Activated CD4-positive, alpha-beta memory T cell treated with anti-CD3 and anti-CD28 coated beads, Interleukin-2, amount 10 ng/mL, durations not matched to agents 7 days and 5 days (primary cell): Measurements from ENCODE around the gene CHM. TPM values are rescaled to one million over a fixed set of nuclear protein-coding genes. Genes with fewer than 3 reads are reported as not detected.
"Not testable (repeated sequence)": the region's sequence is repeated elsewhere in the genome, so short reads cannot be mapped to it uniquely, and the experiment has no call there.

ENCODE experiments used
- CTCF ChIA-PET: fragments of 350-600 bp; sonication (Branson Sonifier 250); formaldehyde crosslinking; loops from one replicate; lab custom pipeline; 2021; ENCODE audit warnings: antibody characterized with exemption, inconsistent platforms; lab: Charles Lee
- POLR2A ChIA-PET: fragments of 350-600 bp; sonication (Branson Sonifier 250); formaldehyde crosslinking; loops from one replicate; lab custom pipeline; 2021; ENCODE audit warnings: antibody characterized with exemption; lab: Charles Lee
- DNase-seq: peaks from one replicate; pipeline ENCODE4 v3.0.0-alpha.2; 2020
- H3K27ac Mint-ChIP-seq: one replicate; pipeline ENCODE4 v1.8.0; 2021; ENCODE audit warnings: mild to moderate bottlenecking, mixed read lengths
- H3K27me3 Mint-ChIP-seq: one replicate; pipeline ENCODE4 v1.8.0; 2021; ENCODE audit warnings: mixed read lengths
- H3K36me3 Mint-ChIP-seq: one replicate; pipeline ENCODE4 v1.8.0; 2021; ENCODE audit warnings: low read depth, mixed read lengths
- H3K4me1 Mint-ChIP-seq: one replicate; pipeline ENCODE4 v1.8.0; 2021; ENCODE audit warnings: mixed read lengths
- H3K4me3 Mint-ChIP-seq: one replicate; pipeline ENCODE4 v1.8.0; 2021; ENCODE audit warnings: mild to moderate bottlenecking, mixed read lengths
- H3K9me3 Mint-ChIP-seq: one replicate; pipeline ENCODE4 v1.8.0; 2021; ENCODE audit warnings: mixed read lengths
- total RNA-seq, 2 experiments: library from RNA; stranded (reverse); gene quantifications; one replicate each; pipeline ENCODE4 v1.2.3, GENCODE V29; 2021

CHM gene
- total RNA-seq, 2 experiments from 2014 or later = 16.1 to 16.2 TPM

DNA sequence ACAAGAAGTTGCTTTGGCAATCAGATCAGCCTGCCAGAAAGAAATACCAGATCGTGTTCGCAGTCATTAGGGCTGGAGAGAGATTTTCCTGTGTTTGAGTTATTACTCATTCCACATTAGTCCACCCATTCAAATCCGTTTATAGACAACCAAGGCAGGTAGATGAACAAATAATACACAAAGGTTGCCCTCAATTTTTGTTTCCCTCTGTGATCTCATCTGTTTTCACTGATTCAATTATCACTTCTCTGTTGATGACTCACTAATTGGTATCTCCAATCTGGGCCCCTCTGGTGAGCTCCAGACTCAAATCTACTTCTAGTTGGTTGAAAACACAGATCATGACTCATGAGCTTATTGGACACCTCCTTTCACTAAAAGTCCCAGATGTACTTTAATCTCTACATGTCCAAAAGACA, 54.5 kb downstream of the CHM start:
- H3K4me1 Mint-ChIP-seq = peaks cover 11% of the 10 kb centered on the region
- ChIA-PET POLR2A (no interaction called here), CTCF (no interaction called here)
- peaks cover 3% of the 10 kb centered on the region for H3K36me3 Mint-ChIP-seq
- H3K27me3 Mint-ChIP-seq = no peaks in the 10 kb centered on the region
- H3K4me3 Mint-ChIP-seq = no peak overlapping the region
- no peaks in the 10 kb centered on the region for H3K9me3 Mint-ChIP-seq
- H3K27ac Mint-ChIP-seq = no peak overlapping the region
- no peak for DNase-seq

DNA sequence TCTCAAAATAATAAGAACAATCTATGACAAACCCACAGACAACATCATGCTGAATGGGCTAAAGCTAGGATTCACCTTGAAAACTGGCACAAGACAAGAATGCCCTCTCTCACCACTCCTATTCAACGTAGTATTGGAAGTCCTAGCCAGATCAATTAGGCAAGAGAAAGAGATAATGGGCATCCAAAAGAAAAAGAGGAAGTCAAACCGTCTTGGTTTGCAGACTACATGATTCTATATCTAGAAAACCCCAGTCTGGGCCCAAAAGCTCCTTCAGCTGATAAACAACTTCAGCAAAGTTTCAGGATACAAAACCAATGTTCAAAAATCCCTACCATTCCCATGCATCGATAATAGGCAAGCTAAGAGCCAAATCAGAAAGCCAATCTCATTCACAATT, 59.0 kb downstream of the CHM start:
- POLR2A ChIA-PET = no interaction called here
- DNase-seq = no peak
- Mint-ChIP-seq H3K4me1 (peaks cover 8% of the 10 kb centered on the region), H3K4me3 (no peak overlapping the region), H3K9me3 (no peaks in the 10 kb centered on the region), H3K27me3 (no peaks in the 10 kb centered on the region), H3K36me3 (peaks cover 15% of the 10 kb centered on the region), H3K27ac (no peak overlapping the region)
- CTCF ChIA-PET = no interaction called here

- no peak overlapping the region for H3K27ac Mint-ChIP-seq
- POLR2A ChIA-PET = no interaction called here
- H3K27me3 Mint-ChIP-seq = no peaks in the 10 kb centered on the region
- DNase-seq = no peak
- CTCF ChIA-PET = no interaction called here
- no peak overlapping the region for H3K4me3 Mint-ChIP-seq
- no peaks in the 10 kb centered on the region for H3K9me3 Mint-ChIP-seq
- H3K4me1 Mint-ChIP-seq = peaks cover 2% of the 10 kb centered on the region
- H3K36me3 Mint-ChIP-seq = peaks cover 18% of the 10 kb centered on the region
Observed at GRCh38 chrX:85980286-85980685, 67.1 kb downstream of the CHM start.

DNA sequence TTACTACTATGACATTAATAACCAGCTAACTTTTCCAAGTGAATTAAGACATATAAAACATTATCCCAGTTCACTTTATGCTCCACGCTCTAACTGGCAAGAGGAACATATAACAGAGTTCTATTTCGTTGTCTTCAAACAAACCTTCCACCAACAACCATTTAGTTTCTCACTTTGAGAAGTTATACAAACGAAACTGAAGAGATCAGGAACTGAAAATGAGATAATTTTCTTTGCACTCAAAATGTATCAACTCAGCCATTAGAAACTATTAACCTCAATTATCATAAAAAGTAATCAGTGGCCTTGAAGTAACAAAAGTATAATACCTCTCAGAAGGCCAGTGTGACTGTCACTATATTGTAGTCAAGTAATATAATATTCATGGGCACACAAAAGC, 70.1 kb downstream of the CHM start:
- no peaks in the 10 kb centered on the region for H3K27me3 Mint-ChIP-seq
- H3K36me3 Mint-ChIP-seq = peaks cover 28% of the 10 kb centered on the region
- CTCF ChIA-PET = no interaction called here
- POLR2A ChIA-PET = no interaction called here
- DNase-seq = no peak
- H3K27ac Mint-ChIP-seq = no peak overlapping the region
- no peak overlapping the region for H3K4me3 Mint-ChIP-seq
- H3K9me3 Mint-ChIP-seq = no peaks in the 10 kb centered on the region
- peaks cover 2% of the 10 kb centered on the region for H3K4me1 Mint-ChIP-seq

DNA sequence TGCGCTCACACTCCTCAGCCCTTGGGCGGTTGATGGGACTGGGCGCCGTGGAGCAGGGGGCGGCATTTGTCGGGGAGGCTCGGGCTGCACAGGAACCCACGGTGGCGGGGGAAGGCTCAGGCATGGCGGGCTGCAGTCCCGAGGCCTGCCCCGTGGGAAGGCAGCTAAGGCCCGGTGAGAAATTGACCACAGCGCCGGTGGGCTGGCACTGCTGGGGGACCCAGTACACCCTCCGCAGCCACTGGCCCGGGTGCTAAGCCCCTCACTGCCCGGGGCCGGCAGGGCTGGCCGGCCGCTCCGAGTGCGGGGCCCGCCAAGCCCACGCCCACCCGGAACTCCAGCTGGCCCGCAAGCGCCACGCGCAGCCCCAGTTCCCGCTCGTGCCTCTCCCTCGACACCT, 75.0 kb downstream of the CHM start:
- DNase-seq, CTCF ChIA-PET, H3K27me3 Mint-ChIP-seq, H3K4me3 Mint-ChIP-seq, H3K9me3 Mint-ChIP-seq, POLR2A ChIA-PET, H3K4me1 Mint-ChIP-seq, H3K27ac Mint-ChIP-seq: not testable (repeated sequence)
- peaks cover 31% of the 10 kb centered on the region for H3K36me3 Mint-ChIP-seq

- Mint-ChIP-seq H3K36me3 (peaks cover 3% of the 10 kb centered on the region), H3K9me3 (no peaks in the 10 kb centered on the region), H3K27me3 (no peaks in the 10 kb centered on the region), H3K4me3 (no peak overlapping the region), H3K27ac (no peak overlapping the region), H3K4me1 (no peaks in the 10 kb centered on the region)
- no peak for DNase-seq
- POLR2A ChIA-PET = no interaction called here
- CTCF ChIA-PET = interaction anchor here (0.5 kb wide), 1 partner anchor 61 kb away, joined by 5 read pairs; no protein-coding TSS in a partner anchor
Observed at GRCh38 chrX:85964744-85965143, 82.6 kb downstream of the CHM start.

GRCh38 chrX:85963736-85964135, 83.6 kb downstream of the CHM start:
- CTCF ChIA-PET = no interaction called here
- Mint-ChIP-seq H3K27ac (no peak overlapping the region), H3K9me3 (no peaks in the 10 kb centered on the region), H3K4me3 (no peak overlapping the region), H3K27me3 (no peaks in the 10 kb centered on the region), H3K4me1 (no peaks in the 10 kb centered on the region), H3K36me3 (no peaks in the 10 kb centered on the region)
- DNase-seq = no peak
- POLR2A ChIA-PET = no interaction called here

- ChIA-PET CTCF (no interaction called here), POLR2A (no interaction called here)
- H3K9me3 Mint-ChIP-seq = peaks cover 2% of the 10 kb centered on the region
- H3K4me3 Mint-ChIP-seq = no peak overlapping the region
- H3K27me3 Mint-ChIP-seq = no peaks in the 10 kb centered on the region
- H3K27ac Mint-ChIP-seq = no peak overlapping the region
- no peak for DNase-seq
- peaks cover 24% of the 10 kb centered on the region for H3K36me3 Mint-ChIP-seq
- H3K4me1 Mint-ChIP-seq = no peaks in the 10 kb centered on the region
Observed at GRCh38 chrX:85955510-85955909, 91.8 kb downstream of the CHM start.

- CTCF ChIA-PET, DNase-seq, H3K27ac Mint-ChIP-seq, H3K4me1 Mint-ChIP-seq, H3K27me3 Mint-ChIP-seq, H3K9me3 Mint-ChIP-seq, H3K4me3 Mint-ChIP-seq, POLR2A ChIA-PET: not testable (repeated sequence)
- peaks cover 35% of the 10 kb centered on the region for H3K36me3 Mint-ChIP-seq
Observed at GRCh38 chrX:85944751-85945150, 102.6 kb downstream of the CHM start.

DNA sequence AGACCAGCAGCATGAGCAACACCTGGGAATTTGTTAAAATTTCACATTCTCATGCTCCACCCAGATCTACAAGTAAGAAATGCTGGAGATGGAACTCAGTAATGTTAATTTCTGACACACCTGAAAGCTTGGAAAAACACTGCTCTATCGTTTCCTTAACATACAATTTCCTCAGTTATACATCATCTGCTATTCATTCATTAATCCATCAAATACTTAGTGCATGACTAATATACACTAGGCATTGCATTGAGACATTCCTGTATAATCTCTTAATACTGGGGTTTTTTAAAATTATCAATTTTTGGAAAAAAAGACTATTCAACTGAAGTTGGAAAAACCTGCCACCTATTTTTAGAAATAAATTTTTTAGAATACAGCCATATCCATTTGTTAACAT, 106.1 kb downstream of the CHM start:
- POLR2A ChIA-PET = no interaction called here
- H3K9me3 Mint-ChIP-seq = peaks cover 6% of the 10 kb centered on the region
- CTCF ChIA-PET = no interaction called here
- H3K27me3 Mint-ChIP-seq = no peaks in the 10 kb centered on the region
- H3K27ac Mint-ChIP-seq = no peak overlapping the region
- H3K4me1 Mint-ChIP-seq = no peaks in the 10 kb centered on the region
- no peak overlapping the region for H3K4me3 Mint-ChIP-seq
- peaks cover 24% of the 10 kb centered on the region for H3K36me3 Mint-ChIP-seq
- DNase-seq = no peak

- POLR2A ChIA-PET, H3K9me3 Mint-ChIP-seq, DNase-seq, H3K4me1 Mint-ChIP-seq, CTCF ChIA-PET, H3K4me3 Mint-ChIP-seq, H3K27me3 Mint-ChIP-seq, H3K27ac Mint-ChIP-seq: not testable (repeated sequence)
- peaks cover 14% of the 10 kb centered on the region for H3K36me3 Mint-ChIP-seq
Observed at GRCh38 chrX:85939942-85940341, 107.4 kb downstream of the CHM start.

- POLR2A ChIA-PET = not testable (repeated sequence)
Observed at GRCh38 chrX:85934399-85934798, 113.0 kb downstream of the CHM start.

GRCh38 chrX:85930099-85930498, 117.3 kb downstream of the CHM start:
- Mint-ChIP-seq H3K27ac (no peak overlapping the region), H3K27me3 (no peaks in the 10 kb centered on the region), H3K9me3 (no peaks in the 10 kb centered on the region), H3K4me3 (no peak overlapping the region), H3K36me3 (peaks cover 1% of the 10 kb centered on the region), H3K4me1 (no peaks in the 10 kb centered on the region)
- DNase-seq = no peak
- POLR2A ChIA-PET = no interaction called here
- CTCF ChIA-PET = no interaction called here

More at GRCh38 chrX:85934399-85934798, 113.0 kb downstream of the CHM start:
- DNase-seq, H3K36me3 Mint-ChIP-seq, H3K4me3 Mint-ChIP-seq, CTCF ChIA-PET, H3K27ac Mint-ChIP-seq, H3K27me3 Mint-ChIP-seq, H3K9me3 Mint-ChIP-seq, H3K4me1 Mint-ChIP-seq: not testable (repeated sequence)

DNA sequence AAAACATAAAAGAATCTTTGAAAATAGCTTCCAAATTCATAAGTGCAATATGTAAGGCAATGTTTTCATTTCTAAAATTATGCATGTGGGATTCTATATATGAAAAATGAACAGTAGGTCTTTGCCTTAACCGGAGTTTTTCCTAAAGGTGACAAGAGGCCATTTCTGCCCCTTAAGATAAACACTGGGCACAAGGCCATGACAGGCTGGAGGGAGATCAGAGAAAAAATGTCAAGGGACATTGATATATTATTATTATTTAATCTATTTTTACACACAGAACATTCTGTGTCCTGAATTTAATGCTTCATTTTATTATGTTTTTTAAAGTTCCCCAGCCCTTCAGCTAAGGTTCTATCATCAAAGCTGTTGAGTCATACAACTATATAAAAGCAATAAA, 118.8 kb downstream of the CHM start:
- no peak for DNase-seq
- no peak overlapping the region for H3K27ac Mint-ChIP-seq
- H3K36me3 Mint-ChIP-seq = peaks cover 2% of the 10 kb centered on the region
- POLR2A ChIA-PET = no interaction called here
- no peaks in the 10 kb centered on the region for H3K9me3 Mint-ChIP-seq
- H3K4me1 Mint-ChIP-seq = no peaks in the 10 kb centered on the region
- H3K4me3 Mint-ChIP-seq = no peak overlapping the region
- CTCF ChIA-PET = no interaction called here
- H3K27me3 Mint-ChIP-seq = no peaks in the 10 kb centered on the region
